MCF 10A (cell line): Measurements from ENCODE around the gene MED27. TPM values are rescaled to one million over a fixed set of nuclear protein-coding genes. Genes with fewer than 3 reads are reported as not detected.

ENCODE experiments used
- BruUV-seq: library from RNA; stranded (reverse); fragments of 400-500 nt; replicated peaks from 2 replicates; lab custom pipeline; 2021; lab: Mats Ljungman, UMichigan
- CTCF ChIA-PET: fragments of 300-600 bp; sonication (Branson Sonifier 250); formaldehyde crosslinking; extraction: SDS; loops from one replicate; lab custom pipeline; 2021; ENCODE audit warnings: antibody characterized with exemption, inconsistent platforms; lab: Yijun Ruan, JAX
- POLR2A ChIA-PET: fragments of 300-600, 350-650 bp; sonication (Branson Sonifier 250); formaldehyde crosslinking; extraction: SDS; loops from one replicate; lab custom pipeline; 2020; ENCODE audit warnings: antibody characterized with exemption, inconsistent platforms; lab: Yijun Ruan, JAX
- DNase-seq: peaks from one replicate; pipeline ENCODE4 v3.0.0-alpha.2; 2018; ENCODE audit not compliant: unreplicated experiment
- H3K27ac Mint-ChIP-seq: one replicate; pipeline ENCODE4 v1.8.0; 2022; ENCODE audit warnings: mild to moderate bottlenecking, low read depth, mixed read lengths; ENCODE audit not compliant: unreplicated experiment
- H3K27me3 Mint-ChIP-seq: one replicate; pipeline ENCODE4 v1.8.0; 2022; ENCODE audit warnings: mixed read lengths; ENCODE audit not compliant: insufficient read depth, unreplicated experiment
- H3K36me3 Mint-ChIP-seq: one replicate; pipeline ENCODE4 v1.8.0; 2022; ENCODE audit warnings: mild to moderate bottlenecking, moderate library complexity, mixed read lengths; ENCODE audit not compliant: insufficient read depth, unreplicated experiment
- H3K4me1 Mint-ChIP-seq: one replicate; pipeline ENCODE4 v1.8.0; 2022; ENCODE audit warnings: mixed read lengths; ENCODE audit not compliant: insufficient read depth, unreplicated experiment
- H3K4me3 Mint-ChIP-seq: one replicate; pipeline ENCODE4 v1.8.0; 2022; ENCODE audit warnings: mild to moderate bottlenecking, moderate library complexity, mixed read lengths; ENCODE audit not compliant: unreplicated experiment
- H3K9me3 Mint-ChIP-seq: one replicate; pipeline ENCODE4 v1.8.0; 2022; ENCODE audit warnings: mixed read lengths; ENCODE audit not compliant: unreplicated experiment
- CTCF ChIP-seq: fragments of 200-600 bp; IDR thresholded peaks from one replicate; pipeline ENCODE4 v1.8.0; 2022; ENCODE audit warnings: antibody characterized with exemption, mild to moderate bottlenecking; ENCODE audit not compliant: unreplicated experiment
- intact Hi-C: fragments of 100-400 bp; cut with micrococcal nuclease; formaldehyde crosslinking; loops from 2 replicates; pipeline ENCODE4 v1.14.1; 2022
- total RNA-seq: library from RNA; stranded (reverse); gene quantifications from 2 replicates; pipeline ENCODE4 v1.2.3, GENCODE V29; 2022

The MED27 gene
- total RNA-seq, 1 experiment from 2014 or later: 34.3 TPM

GRCh38 chr9:132003896-132004295, 75.8 kb downstream of the MED27 start:
- H3K36me3 Mint-ChIP-seq: peaks cover 6% of the 10 kb centered on the region
- DNase-seq: no peak
- no TSS peak for BruUV-seq
- no peaks in the 10 kb centered on the region for H3K9me3 Mint-ChIP-seq
- H3K4me1 Mint-ChIP-seq: peaks cover 39% of the 10 kb centered on the region
- H3K27ac Mint-ChIP-seq: no peak overlapping the region
- ChIA-PET CTCF (interaction anchor here (0.9 to 1.2 kb wide), 2 partner anchors 15 to 44 kb away, joined by 3 to 5 read pairs; no protein-coding TSS in a partner anchor), POLR2A (no interaction called here)
- no peaks in the 10 kb centered on the region for H3K27me3 Mint-ChIP-seq
- intact Hi-C loops: no loop called here
- H3K4me3 Mint-ChIP-seq: no peak overlapping the region
- no peak for TF ChIP-seq CTCF

GRCh38 chr9:132003319-132003704, 76.4 kb downstream of the MED27 start:
- Mint-ChIP-seq H3K4me1 (peaks cover 33% of the 10 kb centered on the region), H3K9me3 (no peaks in the 10 kb centered on the region), H3K36me3 (peaks cover 6% of the 10 kb centered on the region), H3K27ac (no peak overlapping the region), H3K27me3 (no peaks in the 10 kb centered on the region), H3K4me3 (no peak overlapping the region)
- intact Hi-C loops: no loop called here
- no peak for DNase-seq
- POLR2A ChIA-PET: interaction anchor here (0.7 to 1.2 kb wide), 2 partner anchors 10 to 170 kb away, joined by 3 read pairs; no protein-coding TSS in a partner anchor
- TF ChIP-seq CTCF: no peak
- no TSS peak for BruUV-seq
- CTCF ChIA-PET: interaction anchor here (0.9 to 1.2 kb wide), 2 partner anchors 15 to 43 kb away, joined by 3 to 5 read pairs; no protein-coding TSS in a partner anchor

GRCh38 chr9:132002643-132003318, 76.9 kb downstream of the MED27 start:
- no peak for DNase-seq
- H3K4me1 Mint-ChIP-seq: peaks cover 27% of the 10 kb centered on the region
- POLR2A ChIA-PET: interaction anchor here (0.7 to 1.2 kb wide), 2 partner anchors 10 to 171 kb away, joined by 3 read pairs; no protein-coding TSS in a partner anchor
- no peak overlapping the region for H3K4me3 Mint-ChIP-seq
- no TSS peak for BruUV-seq
- H3K9me3 Mint-ChIP-seq: no peaks in the 10 kb centered on the region
- H3K27me3 Mint-ChIP-seq: no peaks in the 10 kb centered on the region
- CTCF ChIA-PET: interaction anchor here (0.9 to 1.2 kb wide), 2 partner anchors 16 to 43 kb away, joined by 3 to 5 read pairs; no protein-coding TSS in a partner anchor
- H3K27ac Mint-ChIP-seq: no peak overlapping the region
- no peak for TF ChIP-seq CTCF
- H3K36me3 Mint-ChIP-seq: peaks cover 6% of the 10 kb centered on the region
- intact Hi-C loops: no loop called here

- Mint-ChIP-seq H3K4me1 (peaks cover 17% of the 10 kb centered on the region), H3K36me3 (no peaks in the 10 kb centered on the region), H3K9me3 (no peaks in the 10 kb centered on the region), H3K4me3 (no peak overlapping the region), H3K27me3 (no peaks in the 10 kb centered on the region), H3K27ac (no peak overlapping the region)
- POLR2A ChIA-PET: interaction anchor here (0.7 kb wide), 1 partner anchor 26 kb away, joined by 3 read pairs; no protein-coding TSS in a partner anchor
- no peak for TF ChIP-seq CTCF
- CTCF ChIA-PET: interaction anchor here (0.5 to 0.6 kb wide), 2 partner anchors 12 to 302 kb away, joined by 3 read pairs; no protein-coding TSS in a partner anchor
- no TSS peak for BruUV-seq
- intact Hi-C loops: no loop called here
- DNase-seq: no peak
These were observed 78.1 kb downstream of the MED27 start for GRCh38 chr9:132001567-132001966.
